Duodenal mucosa (tissue), 2 donors: ENCODE measurements around the gene ERC1.

Source experiments
- H3K27ac ChIP-seq: one replicate; pipeline ENCODE4 v1.7.0; 2013; ENCODE audit warnings: low read depth, low read length
- H3K27me3 ChIP-seq, 2 donors: one replicate each; pipeline ENCODE4 v1.7.0; 2013; ENCODE audit warnings: low read length in 2 of 2, control low read depth in 1 of 2; ENCODE audit not compliant: insufficient read depth in 2 of 2, control insufficient read depth in 1 of 2
- H3K36me3 ChIP-seq, 2 donors: one replicate each; pipeline ENCODE4 v1.7.0; 2013; ENCODE audit warnings: low read length in 2 of 2, control low read depth in 1 of 2; ENCODE audit not compliant: insufficient read depth in 2 of 2, control insufficient read depth in 1 of 2
- H3K4me1 ChIP-seq, 2 donors: one replicate each; pipeline ENCODE4 v1.7.0; 2013; ENCODE audit warnings: low read length in 2 of 2, control low read depth in 1 of 2; ENCODE audit not compliant: insufficient read depth in 2 of 2, control insufficient read depth in 1 of 2
- H3K4me3 ChIP-seq, 2 donors: one replicate each; pipeline ENCODE4 v1.7.0; 2013; ENCODE audit warnings: low read length in 2 of 2, low read depth in 1 of 2
- H3K9ac ChIP-seq, 2 donors: one replicate each; pipeline ENCODE4 v1.7.0; 2013; ENCODE audit warnings: low read length in 2 of 2, low read depth in 1 of 2
- H3K9me3 ChIP-seq, 2 donors: one replicate each; pipeline ENCODE4 v1.7.0; 2013; ENCODE audit warnings: low read length in 2 of 2, control low read depth in 1 of 2; ENCODE audit not compliant: control insufficient read depth in 1 of 2

Gene ERC1

GRCh38 chr12:981176-981828, 9.7 kb upstream of the ERC1 start:
- H3K4me3 ChIP-seq, result no peak overlapping the region
- H3K36me3 ChIP-seq, result no peaks in the 10 kb centered on the region
- no peaks in the 10 kb centered on the region for H3K27me3 ChIP-seq
- H3K9me3 ChIP-seq, result no peaks in the 10 kb centered on the region
- no peak overlapping the region for H3K27ac ChIP-seq
- H3K9ac ChIP-seq, result no peak overlapping the region
- no peaks in the 10 kb centered on the region for H3K4me1 ChIP-seq

GRCh38 chr12:981961-982360, 9.1 kb upstream of the ERC1 start:
- Histone ChIP-seq H3K9me3 (no peaks in the 10 kb centered on the region), H3K27me3 (no peaks in the 10 kb centered on the region), H3K4me1 (no peaks in the 10 kb centered on the region), H3K27ac (no peak overlapping the region), H3K4me3 (no peak overlapping the region), H3K36me3 (no peaks in the 10 kb centered on the region), H3K9ac (no peak overlapping the region)

- Histone ChIP-seq H3K9me3 (no peaks in the 10 kb centered on the region), H3K27me3 (no peaks in the 10 kb centered on the region), H3K27ac (no peak overlapping the region), H3K4me1 (peaks cover 18 to 28% of the 10 kb centered on the region in 2 donors), H3K36me3 (no peaks in the 10 kb centered on the region), H3K9ac (peak overlapping the region in 1 of 2 donors; percentile 96), H3K4me3 (no peak overlapping the region)
Measured at GRCh38 chr12:988646-989045, 2.4 kb upstream of the ERC1 start.

GRCh38 chr12:989051-989450, 2.0 kb upstream of the ERC1 start:
- H3K27ac ChIP-seq, result no peak overlapping the region
- H3K27me3 ChIP-seq, result no peaks in the 10 kb centered on the region
- H3K4me3 ChIP-seq, result no peak overlapping the region
- H3K4me1 ChIP-seq, result peaks cover 18 to 28% of the 10 kb centered on the region in 2 donors
- H3K9me3 ChIP-seq, result no peaks in the 10 kb centered on the region
- no peaks in the 10 kb centered on the region for H3K36me3 ChIP-seq
- H3K9ac ChIP-seq, result peak overlapping the region in 1 of 2 donors; percentile 96

DNA sequence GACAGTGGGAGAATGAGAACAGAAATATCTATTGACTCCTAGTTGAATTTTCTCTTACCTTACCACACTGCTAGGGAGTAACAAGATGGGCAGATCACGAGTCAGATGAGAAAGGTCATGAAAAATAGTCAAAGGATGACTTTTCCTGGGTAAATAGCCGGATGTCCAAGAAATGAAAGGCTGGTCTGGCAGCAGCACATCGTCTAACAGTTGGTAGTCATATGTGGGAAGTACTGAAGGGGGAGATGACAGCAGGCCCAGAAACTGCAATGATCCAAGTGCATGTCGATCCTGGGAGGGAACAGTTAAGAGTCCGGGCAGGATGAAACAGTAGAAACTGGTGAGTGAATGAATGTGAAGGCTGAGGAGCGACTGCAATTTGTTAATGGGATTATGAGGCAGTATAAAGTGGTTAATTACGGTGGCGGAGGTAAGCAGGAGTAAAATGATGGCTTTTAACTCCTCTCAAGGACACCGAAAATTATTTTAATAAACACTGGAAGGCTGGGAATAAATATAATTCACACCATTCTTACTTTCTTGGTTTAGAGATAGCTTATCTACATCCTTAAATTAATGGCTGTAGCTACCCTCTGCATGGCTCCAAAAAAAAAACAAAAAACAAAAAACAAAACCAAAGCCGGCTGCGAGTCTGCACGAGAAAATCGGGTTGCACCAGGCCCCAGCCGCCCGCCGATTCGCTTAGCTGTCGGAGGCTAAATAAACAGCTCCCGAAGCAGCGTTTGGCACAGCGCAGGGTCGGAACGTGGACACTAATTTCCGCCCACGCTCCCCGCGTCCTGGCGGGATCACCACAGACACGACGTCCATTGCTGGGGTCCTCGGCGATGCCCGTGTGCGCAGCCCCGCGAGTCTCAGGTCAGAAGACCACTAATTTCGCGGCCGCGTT, 1.0 kb upstream of the ERC1 start:
- H3K4me1 ChIP-seq, result peaks cover 18 to 28% of the 10 kb centered on the region in 2 donors
- H3K4me3 ChIP-seq, result peak overlapping the region; percentile 74 to 95

GRCh38 chr12:991350-992333, 619 bp downstream of the ERC1 start:
- H3K9ac ChIP-seq, result peak overlapping the region; percentile 67 to 71
- no peaks in the 10 kb centered on the region for H3K36me3 ChIP-seq
- peaks cover 18 to 28% of the 10 kb centered on the region in 2 donors for H3K4me1 ChIP-seq
- H3K27ac ChIP-seq, result peak overlapping the region; percentile 66
- no peaks in the 10 kb centered on the region for H3K27me3 ChIP-seq
- H3K4me3 ChIP-seq, result peak overlapping the region; percentile 75 to 84
- no peaks in the 10 kb centered on the region for H3K9me3 ChIP-seq

More for the DNA sequence above, 1.0 kb upstream of the ERC1 start:
- Histone ChIP-seq H3K36me3 (no peaks in the 10 kb centered on the region), H3K9me3 (no peaks in the 10 kb centered on the region), H3K9ac (peak overlapping the region; percentile 65 to 96), H3K27ac (peak overlapping the region; percentile 97), H3K27me3 (no peaks in the 10 kb centered on the region)

DNA sequence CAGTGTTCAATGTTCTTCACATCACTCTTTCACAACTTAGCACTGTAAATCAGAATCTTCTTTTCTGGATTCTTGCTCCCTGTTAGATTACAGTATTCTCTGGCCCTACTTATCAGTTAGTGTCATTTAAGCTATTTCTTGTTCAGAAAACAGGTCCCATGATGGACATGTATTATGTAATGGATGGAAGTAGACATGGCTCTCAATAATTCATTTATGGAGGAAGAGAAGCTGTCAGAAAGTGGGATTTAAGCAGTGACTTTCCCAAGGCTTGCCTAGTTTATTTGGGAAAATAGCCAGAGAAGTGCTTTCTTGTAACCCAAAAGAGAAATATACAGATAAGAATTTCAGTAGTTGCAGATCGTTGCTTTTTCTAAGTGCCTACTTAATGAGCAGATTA, 1.6 kb downstream of the ERC1 start:
- H3K36me3 ChIP-seq, result no peaks in the 10 kb centered on the region
- H3K9ac ChIP-seq, result no peak overlapping the region
- no peaks in the 10 kb centered on the region for H3K27me3 ChIP-seq
- H3K27ac ChIP-seq, result no peak overlapping the region
- H3K4me1 ChIP-seq, result peaks cover 18 to 28% of the 10 kb centered on the region in 2 donors
- H3K9me3 ChIP-seq, result no peaks in the 10 kb centered on the region
- no peak overlapping the region for H3K4me3 ChIP-seq

DNA sequence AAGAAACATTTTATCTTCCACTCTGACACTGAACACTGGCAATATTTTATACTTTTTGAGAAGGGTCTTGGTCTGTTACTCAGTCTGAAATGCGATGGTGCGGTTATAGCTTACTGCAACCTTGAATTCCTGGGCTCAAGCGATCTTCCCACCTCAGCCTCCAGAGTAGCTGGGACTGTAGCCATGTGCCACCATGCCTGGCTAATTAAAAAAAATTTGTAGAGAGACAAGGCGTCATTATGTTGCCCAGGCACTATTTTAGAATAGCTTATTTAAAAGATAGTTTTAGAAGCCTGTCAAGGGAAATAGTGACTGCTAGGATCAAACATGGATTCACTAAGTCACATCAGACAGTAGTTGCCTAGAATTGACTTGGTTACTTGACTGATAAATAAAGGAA, 5.9 kb downstream of the ERC1 start:
- Histone ChIP-seq H3K9ac (no peak overlapping the region), H3K36me3 (no peaks in the 10 kb centered on the region), H3K4me3 (no peak overlapping the region), H3K27me3 (no peaks in the 10 kb centered on the region), H3K27ac (no peak overlapping the region), H3K4me1 (peaks cover 8 to 9% of the 10 kb centered on the region in 2 donors), H3K9me3 (no peaks in the 10 kb centered on the region)

DNA sequence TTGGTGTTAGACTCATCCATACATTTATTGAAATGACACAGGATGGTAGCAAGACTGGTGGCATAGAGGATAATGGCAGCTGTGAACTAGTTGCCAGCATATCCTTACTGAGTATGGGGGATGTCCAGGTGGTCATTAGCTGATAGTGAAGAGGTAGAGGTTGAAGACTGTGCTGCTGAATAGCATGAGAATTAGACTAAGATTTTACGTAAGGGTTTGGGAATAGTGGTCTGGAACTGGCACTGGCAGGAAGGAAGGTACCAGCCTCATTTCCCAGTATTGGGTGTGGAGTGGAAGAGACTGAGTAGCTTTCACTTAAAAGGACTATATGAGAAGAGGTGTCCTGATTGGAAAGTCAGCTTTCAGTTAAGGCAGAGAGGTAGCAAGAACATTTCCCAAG, 6.5 kb downstream of the ERC1 start:
- Histone ChIP-seq H3K4me3 (no peak overlapping the region), H3K9ac (no peak overlapping the region), H3K27me3 (no peaks in the 10 kb centered on the region), H3K9me3 (no peaks in the 10 kb centered on the region), H3K36me3 (no peaks in the 10 kb centered on the region), H3K27ac (no peak overlapping the region), H3K4me1 (peaks cover 1 to 2% of the 10 kb centered on the region in 2 donors)
